ENCODE results near the gene SMARCA2.

Gene SMARCA2

GRCh38 chr9:2181792-2182191, 166.6 kb downstream of the SMARCA2 start:
- Histone ChIP-seq H3K4me2 (ENCODE audit: low read length) (no peak overlapping the region), H3K9me2 (ENCODE audit: low read depth, low read length) (no peaks in the 10 kb centered on the region), H4K20me1 (ENCODE audit: insufficient read depth, low read length) (no peaks in the 10 kb centered on the region), H3K9me3 (ENCODE audit: low read length) (no peaks in the 10 kb centered on the region), H3K36me3 (ENCODE audit: insufficient read depth, low read length) (peaks cover 42% of the 10 kb centered on the region), H3K27ac (ENCODE audit: low read depth, low read length, poor library complexity, severe bottlenecking) (no peak overlapping the region), H3K27me3 (ENCODE audit: insufficient read depth, low read length) (no peaks in the 10 kb centered on the region), H3K9ac (ENCODE audit: low read length) (no peak overlapping the region), H3F3A (ENCODE audit: insufficient read depth, low read length) (no peaks in the 10 kb centered on the region), H3K79me2 (ENCODE audit: insufficient read depth, low read length) (no peaks in the 10 kb centered on the region), H3K4me3 (ENCODE audit: low read depth, low read length, poor library complexity, severe bottlenecking) (no peak overlapping the region), H3K4me1 (ENCODE audit: insufficient read depth, low read length, severe bottlenecking) (peaks cover 9% of the 10 kb centered on the region), H2AFZ (ENCODE audit: low read length) (no peak overlapping the region)
- TF ChIP-seq, protein P1, sequence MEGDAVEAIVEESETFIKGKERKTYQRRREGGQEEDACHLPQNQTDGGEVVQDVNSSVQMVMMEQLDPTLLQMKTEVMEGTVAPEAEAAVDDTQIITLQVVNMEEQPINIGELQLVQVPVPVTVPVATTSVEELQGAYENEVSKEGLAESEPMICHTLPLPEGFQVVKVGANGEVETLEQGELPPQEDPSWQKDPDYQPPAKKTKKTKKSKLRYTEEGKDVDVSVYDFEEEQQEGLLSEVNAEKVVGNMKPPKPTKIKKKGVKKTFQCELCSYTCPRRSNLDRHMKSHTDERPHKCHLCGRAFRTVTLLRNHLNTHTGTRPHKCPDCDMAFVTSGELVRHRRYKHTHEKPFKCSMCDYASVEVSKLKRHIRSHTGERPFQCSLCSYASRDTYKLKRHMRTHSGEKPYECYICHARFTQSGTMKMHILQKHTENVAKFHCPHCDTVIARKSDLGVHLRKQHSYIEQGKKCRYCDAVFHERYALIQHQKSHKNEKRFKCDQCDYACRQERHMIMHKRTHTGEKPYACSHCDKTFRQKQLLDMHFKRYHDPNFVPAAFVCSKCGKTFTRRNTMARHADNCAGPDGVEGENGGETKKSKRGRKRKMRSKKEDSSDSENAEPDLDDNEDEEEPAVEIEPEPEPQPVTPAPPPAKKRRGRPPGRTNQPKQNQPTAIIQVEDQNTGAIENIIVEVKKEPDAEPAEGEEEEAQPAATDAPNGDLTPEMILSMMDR (IDR thresholded peaks at IDR 0.05; ENCODE audit: low read length) = peak; percentile 83
- TF ChIP-seq EZH2 (IDR thresholded peaks at IDR 0.05; ENCODE audit: borderline replicate concordance, low read length) = no peak

- no peak overlapping the region for H3K4me3 ChIP-seq (ENCODE audit: low read depth, low read length, poor library complexity, severe bottlenecking)
- H3F3A ChIP-seq (ENCODE audit: insufficient read depth, low read length) = no peaks in the 10 kb centered on the region; the same call in 1 of the 2 replicates
- H4K20me1 ChIP-seq (ENCODE audit: insufficient read depth, low read length) = no peaks in the 10 kb centered on the region
- no peaks in the 10 kb centered on the region for H3K79me2 ChIP-seq (ENCODE audit: insufficient read depth, low read length)
- H3K36me3 ChIP-seq (ENCODE audit: insufficient read depth, low read length) = peaks cover 67% of the 10 kb centered on the region
- no peaks in the 10 kb centered on the region for H3K4me1 ChIP-seq (ENCODE audit: insufficient read depth, low read length, severe bottlenecking)
- no peaks in the 10 kb centered on the region for H3K9me3 ChIP-seq (ENCODE audit: low read length)
- no peaks in the 10 kb centered on the region for H3K9me2 ChIP-seq (ENCODE audit: low read depth, low read length)
- H3K27me3 ChIP-seq (ENCODE audit: insufficient read depth, low read length) = no peaks in the 10 kb centered on the region
- no peak overlapping the region for H3K4me2 ChIP-seq (ENCODE audit: low read length)
- TF ChIP-seq, protein P1 (IDR thresholded peaks at IDR 0.05; ENCODE audit: low read length) = no peak
- TF ChIP-seq EZH2 (IDR thresholded peaks at IDR 0.05; ENCODE audit: borderline replicate concordance, low read length) = no peak
- no peak overlapping the region for H2AFZ ChIP-seq (ENCODE audit: low read length)
- no peak overlapping the region for H3K27ac ChIP-seq (ENCODE audit: low read depth, low read length, poor library complexity, severe bottlenecking)
- H3K9ac ChIP-seq (ENCODE audit: low read length) = no peak overlapping the region
Measured at GRCh38 chr9:2190939-2191608, 175.9 kb downstream of the SMARCA2 start.

DNA sequence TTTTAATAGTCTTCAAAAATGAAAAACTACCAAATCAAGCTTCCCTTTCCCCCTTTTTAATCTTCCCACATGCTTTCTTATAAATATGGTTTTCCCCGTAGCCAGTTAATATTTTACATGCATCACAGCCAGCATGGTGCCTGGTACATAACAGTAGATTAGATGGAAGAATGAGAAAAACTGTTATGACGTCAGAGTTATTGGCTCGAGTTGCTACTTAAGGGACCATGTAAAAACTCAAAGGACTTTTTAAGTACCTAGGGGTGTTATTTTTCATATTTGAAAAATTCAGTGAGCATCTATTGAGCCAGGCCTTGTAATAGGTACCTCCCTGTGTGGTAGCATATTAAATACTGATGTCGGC, 176.4 kb downstream of the SMARCA2 start:
- Histone ChIP-seq H3K79me2 (ENCODE audit: insufficient read depth, low read length) (no peaks in the 10 kb centered on the region), H4K20me1 (ENCODE audit: insufficient read depth, low read length) (no peaks in the 10 kb centered on the region), H3K4me2 (ENCODE audit: low read length) (no peak overlapping the region), H3K9ac (ENCODE audit: low read length) (no peak overlapping the region), H3F3A (ENCODE audit: insufficient read depth, low read length) (no peaks in the 10 kb centered on the region; the same call in 1 of the 2 replicates), H3K36me3 (ENCODE audit: insufficient read depth, low read length) (peaks cover 62% of the 10 kb centered on the region), H3K9me3 (ENCODE audit: low read length) (no peaks in the 10 kb centered on the region), H3K27ac (ENCODE audit: low read depth, low read length, poor library complexity, severe bottlenecking) (no peak overlapping the region), H3K27me3 (ENCODE audit: insufficient read depth, low read length) (no peaks in the 10 kb centered on the region), H2AFZ (ENCODE audit: low read length) (no peak overlapping the region), H3K9me2 (ENCODE audit: low read depth, low read length) (no peaks in the 10 kb centered on the region), H3K4me1 (ENCODE audit: insufficient read depth, low read length, severe bottlenecking) (no peaks in the 10 kb centered on the region), H3K4me3 (ENCODE audit: low read depth, low read length, poor library complexity, severe bottlenecking) (no peak overlapping the region)
- no peak for TF ChIP-seq EZH2 (IDR thresholded peaks at IDR 0.05; ENCODE audit: borderline replicate concordance, low read length)
- TF ChIP-seq, protein P1 (IDR thresholded peaks at IDR 0.05; ENCODE audit: low read length) = no peak
